Fibroblast of mammary gland (primary cell): ENCODE data around the gene GRB10.

ENCODE experiments used
- DNase-seq: peaks from one replicate; pipeline ENCODE4 v3.0.0-alpha.2; 2010; ENCODE audit warnings: low read depth
- H3K4me3 ChIP-seq: 2 replicates; pipeline ENCODE4 v1.5.1; 2011; ENCODE audit warnings: low read depth, mild to moderate bottlenecking, low read length, moderate library complexity; ENCODE audit not compliant: control insufficient read depth
- TF ChIP-seq, protein P1 (sequence below): conservative IDR thresholded peaks from 2 replicates; pipeline ENCODE4 v1.5.1; 2011; ENCODE audit warnings: low read depth, low read length, inconsistent platforms; ENCODE audit not compliant: control insufficient read depth, insufficient read depth

GRB10 gene

DNA sequence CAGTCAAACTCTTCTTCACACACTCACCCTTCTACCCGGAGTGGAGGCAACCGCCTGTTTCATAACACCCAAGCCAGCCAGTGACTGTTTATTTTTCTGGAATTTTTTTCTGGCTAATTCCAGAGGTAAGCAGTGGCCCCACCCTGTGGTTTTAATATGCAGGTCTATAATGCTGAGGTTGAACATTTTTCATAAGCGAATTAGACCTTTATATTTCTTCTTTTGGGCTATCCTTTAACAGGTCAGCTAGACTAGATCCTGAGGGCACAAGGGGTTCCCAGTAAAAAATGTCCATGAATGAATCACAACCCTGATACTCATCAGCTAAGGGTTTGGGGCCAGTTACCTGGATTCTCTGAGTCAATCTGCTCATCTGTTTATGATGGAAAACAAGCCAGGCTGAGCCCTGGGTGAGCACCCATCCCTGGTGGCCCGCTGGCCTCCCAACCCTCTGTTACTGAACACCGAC, 76.2 kb downstream of the GRB10 start:
- no peak overlapping the region for H3K4me3 ChIP-seq
- DNase-seq = no peak
- TF ChIP-seq, protein P1, sequence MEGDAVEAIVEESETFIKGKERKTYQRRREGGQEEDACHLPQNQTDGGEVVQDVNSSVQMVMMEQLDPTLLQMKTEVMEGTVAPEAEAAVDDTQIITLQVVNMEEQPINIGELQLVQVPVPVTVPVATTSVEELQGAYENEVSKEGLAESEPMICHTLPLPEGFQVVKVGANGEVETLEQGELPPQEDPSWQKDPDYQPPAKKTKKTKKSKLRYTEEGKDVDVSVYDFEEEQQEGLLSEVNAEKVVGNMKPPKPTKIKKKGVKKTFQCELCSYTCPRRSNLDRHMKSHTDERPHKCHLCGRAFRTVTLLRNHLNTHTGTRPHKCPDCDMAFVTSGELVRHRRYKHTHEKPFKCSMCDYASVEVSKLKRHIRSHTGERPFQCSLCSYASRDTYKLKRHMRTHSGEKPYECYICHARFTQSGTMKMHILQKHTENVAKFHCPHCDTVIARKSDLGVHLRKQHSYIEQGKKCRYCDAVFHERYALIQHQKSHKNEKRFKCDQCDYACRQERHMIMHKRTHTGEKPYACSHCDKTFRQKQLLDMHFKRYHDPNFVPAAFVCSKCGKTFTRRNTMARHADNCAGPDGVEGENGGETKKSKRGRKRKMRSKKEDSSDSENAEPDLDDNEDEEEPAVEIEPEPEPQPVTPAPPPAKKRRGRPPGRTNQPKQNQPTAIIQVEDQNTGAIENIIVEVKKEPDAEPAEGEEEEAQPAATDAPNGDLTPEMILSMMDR = no peak

DNA sequence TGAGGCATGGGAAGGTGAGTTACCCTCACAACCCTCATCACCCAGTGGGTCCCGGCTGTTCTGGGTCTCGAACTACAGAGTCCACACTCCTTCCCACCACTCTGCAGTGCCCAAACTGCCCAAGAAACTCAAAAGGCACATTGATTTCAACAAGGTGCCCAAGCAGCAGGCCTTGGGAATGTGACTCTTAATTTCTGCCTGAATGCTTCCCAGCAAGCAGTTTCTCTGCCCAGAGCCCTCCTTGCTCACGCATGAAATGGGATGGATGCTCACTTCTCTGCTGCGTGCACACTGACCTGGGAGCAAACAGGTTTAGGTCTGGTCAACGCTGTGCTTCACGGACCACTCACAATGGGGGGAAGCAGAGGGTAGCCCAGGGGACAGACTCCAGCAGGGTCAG, 77.9 kb downstream of the GRB10 start:
- H3K4me3 ChIP-seq = no peak overlapping the region
- no peak for DNase-seq
- TF ChIP-seq, protein P1 = no peak

DNA sequence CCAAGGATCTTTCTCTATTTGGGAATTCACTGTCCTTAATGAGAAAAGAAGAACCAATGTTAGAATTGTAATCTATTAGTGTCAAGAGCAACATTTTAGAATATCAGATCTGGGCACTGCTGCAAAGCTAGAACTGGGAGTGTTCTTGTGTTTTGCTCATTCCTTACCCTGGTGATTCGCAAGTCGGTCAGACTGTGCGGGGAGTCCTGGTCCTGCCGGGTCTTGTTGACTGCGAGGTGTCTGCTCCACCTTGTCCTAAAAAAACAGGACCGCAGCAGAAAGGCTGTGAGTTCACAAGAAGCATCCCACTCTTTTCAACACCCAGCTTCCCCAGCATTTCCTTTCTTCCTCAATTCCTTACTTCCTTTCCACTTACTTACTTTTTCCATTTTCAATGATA, 79.0 kb downstream of the GRB10 start:
- TF ChIP-seq, protein P1 = no peak
- no peak for DNase-seq

DNA sequence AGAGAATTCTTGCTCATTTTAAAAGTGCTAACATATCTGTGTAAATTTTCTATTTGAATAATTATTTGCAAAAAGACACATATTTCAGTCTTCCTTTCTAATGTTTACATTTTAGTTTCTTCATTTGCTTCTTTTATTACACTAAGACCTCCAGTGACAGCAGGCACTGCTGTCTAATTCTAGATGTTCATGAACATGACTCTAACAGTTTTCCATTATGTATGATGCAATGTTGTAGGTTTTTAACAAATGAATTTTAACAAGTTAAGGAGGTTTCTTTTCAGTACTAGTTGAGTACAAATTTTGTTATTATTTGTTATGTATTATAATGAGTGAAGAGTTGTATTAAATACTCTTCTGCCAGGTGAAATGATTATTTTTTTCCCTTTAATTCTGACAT, 83.6 kb downstream of the GRB10 start:
- H3K4me3 ChIP-seq = no peak overlapping the region
- TF ChIP-seq, protein P1 = no peak
- no peak for DNase-seq

More for the DNA sequence above, 79.0 kb downstream of the GRB10 start:
- no peak overlapping the region for H3K4me3 ChIP-seq

DNA sequence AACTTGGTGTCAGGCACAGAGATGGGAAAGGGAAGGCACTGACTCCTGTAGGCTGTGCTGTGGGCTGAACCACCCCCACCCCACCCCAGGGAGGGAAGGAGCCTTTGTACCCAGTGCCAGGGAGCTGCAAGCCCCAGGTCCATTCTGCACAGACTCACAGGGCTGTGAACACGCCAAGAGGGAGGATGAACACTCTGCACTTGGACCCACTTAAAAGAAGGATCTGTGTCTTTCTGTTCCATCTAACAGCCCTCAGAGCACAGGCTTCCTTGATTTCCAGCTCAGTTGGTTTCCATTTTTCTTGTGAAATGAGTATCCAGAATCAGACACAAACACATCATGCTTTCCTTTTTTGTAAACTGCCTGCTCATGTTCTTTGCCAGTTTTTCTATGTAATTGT, 84.9 kb downstream of the GRB10 start:
- DNase-seq = no peak
- no peak overlapping the region for H3K4me3 ChIP-seq
- TF ChIP-seq, protein P1 = no peak

DNA sequence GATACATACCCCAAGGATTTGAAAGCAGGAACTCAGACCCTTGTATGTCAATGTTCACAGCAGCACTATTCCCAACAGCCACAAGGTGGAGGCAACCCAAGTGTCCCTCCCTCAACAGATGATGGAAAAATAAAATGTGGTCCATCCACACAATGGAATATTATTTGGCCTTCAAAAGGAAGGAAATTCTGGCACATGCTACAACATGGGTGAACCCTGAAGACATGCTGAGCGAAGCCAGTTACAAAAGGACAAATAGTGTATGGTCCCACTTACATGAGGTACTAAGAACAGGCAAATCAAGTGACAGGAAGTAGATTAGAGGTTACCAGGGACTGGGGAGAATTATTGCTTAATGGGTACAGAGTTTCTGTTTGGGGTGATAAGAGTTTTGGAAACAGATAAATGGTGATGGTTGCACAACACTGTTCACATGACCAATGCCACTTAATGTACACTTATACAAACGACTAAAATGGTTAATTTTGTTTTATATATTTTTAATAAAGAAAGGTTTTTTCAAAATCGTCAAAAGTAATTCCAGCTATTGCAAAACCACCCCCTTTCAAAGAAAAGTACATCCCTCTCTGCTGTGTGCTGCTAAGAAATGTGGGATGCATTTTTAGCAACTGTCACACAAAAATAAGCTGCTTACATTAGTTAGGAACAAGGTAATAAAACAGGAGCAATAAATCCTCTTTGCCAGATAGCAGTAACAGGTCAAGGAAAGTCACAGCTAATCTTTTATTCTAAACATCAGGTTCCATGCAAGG, 85.7 kb downstream of the GRB10 start:
- peak; percentile 26 for DNase-seq
- no peak overlapping the region for H3K4me3 ChIP-seq
- TF ChIP-seq, protein P1 = peak; percentile 57

DNA sequence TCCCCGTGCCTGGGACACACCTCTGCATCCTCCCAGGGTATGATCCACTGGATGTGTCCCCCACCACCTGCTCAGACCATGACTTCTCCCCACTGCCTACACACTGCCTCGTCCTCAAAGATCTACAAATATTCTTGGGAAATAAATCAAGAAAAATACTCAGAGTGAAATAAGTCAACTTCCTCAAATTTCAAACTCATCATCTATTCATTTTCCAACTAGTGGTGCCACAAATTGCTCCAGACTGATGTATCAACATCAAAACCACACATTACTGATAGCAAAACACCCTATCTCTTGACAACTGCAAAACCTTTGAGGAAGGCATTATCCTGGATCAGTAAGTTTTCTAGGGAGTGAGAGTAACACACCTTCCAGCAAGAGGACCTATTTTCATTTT, 87.7 kb downstream of the GRB10 start:
- DNase-seq = no peak
- TF ChIP-seq, protein P1 = no peak
- no peak overlapping the region for H3K4me3 ChIP-seq
